GM12875 (cell line): ENCODE measurements around the gene CTIF.

ENCODE experiments used
- H3K4me3 ChIP-seq: one replicate; pipeline ENCODE4 v1.5.1; 2011; ENCODE audit warnings: low read depth, low read length, control low read depth
- TF ChIP-seq, protein P1 (sequence below): IDR thresholded peaks from 2 replicates; pipeline ENCODE4 v1.5.1; 2011; ENCODE audit warnings: low read depth, mild to moderate bottlenecking, control low read depth, inconsistent platforms, low read length, moderate library complexity, borderline replicate concordance; ENCODE audit not compliant: insufficient read depth

The CTIF gene

DNA sequence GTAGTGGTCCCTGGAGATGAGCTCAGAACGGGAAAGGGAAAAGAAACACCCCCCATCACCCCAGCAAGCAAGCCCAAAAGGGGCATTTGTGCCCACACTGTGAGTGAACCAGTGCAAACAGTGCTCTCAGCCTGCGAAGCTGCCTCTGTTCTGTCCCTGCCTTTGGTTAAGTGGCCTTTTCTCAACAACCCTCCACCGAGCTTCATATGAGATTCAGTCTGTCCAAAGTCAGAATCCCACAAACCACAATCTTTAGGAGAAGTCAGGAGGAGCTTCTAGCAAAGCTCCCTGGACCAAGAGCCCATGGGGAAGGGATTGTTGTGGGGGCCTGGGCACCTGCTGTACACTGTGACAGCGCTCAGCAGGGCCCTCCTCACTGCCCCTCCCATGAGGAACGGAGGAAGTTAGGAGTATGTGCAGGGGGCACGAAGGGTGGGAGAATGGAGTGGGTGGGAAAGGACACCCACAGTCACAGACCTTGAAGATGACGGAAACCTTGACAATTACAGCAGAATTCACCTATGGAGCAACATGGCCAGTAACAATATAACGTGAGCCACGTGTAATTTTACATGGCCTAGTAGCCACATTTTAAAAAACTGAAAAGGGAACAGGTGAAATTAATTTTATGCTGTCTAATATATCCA is 292.4 kb downstream of the CTIF start:
- H3K4me3 ChIP-seq = no peak overlapping the region
- TF ChIP-seq, protein P1, sequence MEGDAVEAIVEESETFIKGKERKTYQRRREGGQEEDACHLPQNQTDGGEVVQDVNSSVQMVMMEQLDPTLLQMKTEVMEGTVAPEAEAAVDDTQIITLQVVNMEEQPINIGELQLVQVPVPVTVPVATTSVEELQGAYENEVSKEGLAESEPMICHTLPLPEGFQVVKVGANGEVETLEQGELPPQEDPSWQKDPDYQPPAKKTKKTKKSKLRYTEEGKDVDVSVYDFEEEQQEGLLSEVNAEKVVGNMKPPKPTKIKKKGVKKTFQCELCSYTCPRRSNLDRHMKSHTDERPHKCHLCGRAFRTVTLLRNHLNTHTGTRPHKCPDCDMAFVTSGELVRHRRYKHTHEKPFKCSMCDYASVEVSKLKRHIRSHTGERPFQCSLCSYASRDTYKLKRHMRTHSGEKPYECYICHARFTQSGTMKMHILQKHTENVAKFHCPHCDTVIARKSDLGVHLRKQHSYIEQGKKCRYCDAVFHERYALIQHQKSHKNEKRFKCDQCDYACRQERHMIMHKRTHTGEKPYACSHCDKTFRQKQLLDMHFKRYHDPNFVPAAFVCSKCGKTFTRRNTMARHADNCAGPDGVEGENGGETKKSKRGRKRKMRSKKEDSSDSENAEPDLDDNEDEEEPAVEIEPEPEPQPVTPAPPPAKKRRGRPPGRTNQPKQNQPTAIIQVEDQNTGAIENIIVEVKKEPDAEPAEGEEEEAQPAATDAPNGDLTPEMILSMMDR = no peak

DNA sequence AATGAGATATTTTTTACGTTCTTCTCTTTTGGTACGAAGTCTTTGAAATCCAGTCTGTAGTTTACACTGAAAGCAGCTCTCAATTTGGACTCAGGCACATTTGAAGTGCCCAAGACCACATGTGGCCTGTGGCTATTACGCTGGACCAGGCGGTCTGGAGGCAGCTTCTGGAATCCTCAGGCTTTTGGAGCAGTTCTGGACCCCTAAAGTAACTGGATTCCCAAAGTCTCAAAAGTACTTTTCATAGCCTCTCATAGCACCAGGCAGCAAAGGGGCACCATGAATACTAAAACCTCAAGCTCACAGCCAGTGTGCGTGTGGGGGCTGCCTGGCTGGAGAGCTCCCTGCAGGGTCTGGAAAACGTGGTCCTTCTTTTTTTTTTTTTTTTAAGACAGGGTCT is 293.0 kb downstream of the CTIF start:
- TF ChIP-seq, protein P1 = no peak
- no peak overlapping the region for H3K4me3 ChIP-seq

DNA sequence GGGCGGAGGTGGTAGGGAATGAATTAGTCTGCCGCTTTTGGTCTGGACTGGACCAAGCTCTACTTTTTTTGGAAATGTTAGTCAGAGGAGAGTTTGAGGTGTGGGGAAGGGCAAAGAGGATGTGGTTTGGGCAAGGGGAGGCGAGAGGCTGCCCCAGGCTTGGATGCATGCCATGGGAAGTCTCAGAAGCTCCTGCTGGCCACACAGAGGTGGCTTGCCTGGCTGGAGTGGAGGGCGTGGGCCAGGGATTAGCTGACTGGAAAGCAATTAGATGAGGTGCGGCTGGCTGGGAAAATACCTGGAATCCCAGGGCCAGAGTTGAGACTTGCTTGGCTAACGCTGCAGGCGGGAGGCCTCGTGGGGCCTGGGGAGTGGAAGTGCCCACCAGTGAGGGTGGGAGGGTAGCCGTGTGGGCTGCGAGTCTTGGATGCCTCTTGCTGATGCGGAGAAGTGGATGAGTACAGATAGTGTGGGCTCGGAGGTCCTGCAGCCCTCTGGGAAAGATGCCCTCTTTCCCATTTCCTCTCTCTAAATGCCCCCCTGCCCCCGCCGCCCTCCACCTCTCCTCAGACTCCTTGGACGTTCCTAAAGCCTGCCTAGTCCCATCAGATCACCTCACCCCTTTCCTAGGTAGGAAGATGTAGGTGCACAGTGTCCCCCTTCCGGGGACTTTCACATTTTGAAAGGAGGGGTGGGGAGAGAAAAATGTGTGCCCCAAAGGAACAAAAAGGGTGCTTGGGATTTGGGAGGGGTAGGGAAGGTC is 294.3 kb downstream of the CTIF start:
- peak overlapping the region; percentile 37 for H3K4me3 ChIP-seq
- TF ChIP-seq, protein P1 = no peak

DNA sequence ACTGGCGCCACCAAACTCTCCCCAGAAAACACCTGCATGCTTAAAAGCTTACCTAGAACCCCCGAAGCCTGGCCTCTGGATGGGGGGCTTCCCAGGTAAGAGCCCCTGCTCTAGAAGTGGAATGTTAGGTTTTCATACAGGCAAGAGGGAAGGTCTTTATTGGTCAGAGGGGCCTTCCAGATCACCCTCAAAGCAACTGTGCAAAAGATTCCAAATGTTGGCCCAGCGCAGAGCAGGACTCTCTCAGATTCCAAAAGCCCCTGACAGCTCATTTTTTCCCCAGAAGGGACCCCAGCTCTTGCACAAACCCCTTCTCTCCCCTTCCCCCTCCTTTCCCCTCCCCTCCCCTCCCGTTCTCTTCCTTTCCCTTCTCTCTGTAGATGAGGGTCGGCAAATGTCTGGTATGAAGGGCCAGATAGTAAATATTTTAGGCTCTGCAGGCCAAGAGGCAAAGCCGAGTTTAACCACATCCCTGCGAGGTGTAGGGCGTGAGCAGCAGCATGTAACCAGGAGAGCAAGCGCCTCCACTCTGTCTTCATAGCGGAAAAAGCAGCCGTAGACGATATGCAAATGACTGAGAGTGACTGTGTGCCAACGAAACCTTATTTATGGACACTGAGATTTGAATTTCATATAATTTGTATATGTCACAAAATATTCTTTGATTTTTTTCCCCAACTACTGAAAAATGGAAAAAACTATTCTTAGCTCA is 295.0 kb downstream of the CTIF start:
- TF ChIP-seq, protein P1 = no peak
- H3K4me3 ChIP-seq = peak overlapping the region; percentile 37

DNA sequence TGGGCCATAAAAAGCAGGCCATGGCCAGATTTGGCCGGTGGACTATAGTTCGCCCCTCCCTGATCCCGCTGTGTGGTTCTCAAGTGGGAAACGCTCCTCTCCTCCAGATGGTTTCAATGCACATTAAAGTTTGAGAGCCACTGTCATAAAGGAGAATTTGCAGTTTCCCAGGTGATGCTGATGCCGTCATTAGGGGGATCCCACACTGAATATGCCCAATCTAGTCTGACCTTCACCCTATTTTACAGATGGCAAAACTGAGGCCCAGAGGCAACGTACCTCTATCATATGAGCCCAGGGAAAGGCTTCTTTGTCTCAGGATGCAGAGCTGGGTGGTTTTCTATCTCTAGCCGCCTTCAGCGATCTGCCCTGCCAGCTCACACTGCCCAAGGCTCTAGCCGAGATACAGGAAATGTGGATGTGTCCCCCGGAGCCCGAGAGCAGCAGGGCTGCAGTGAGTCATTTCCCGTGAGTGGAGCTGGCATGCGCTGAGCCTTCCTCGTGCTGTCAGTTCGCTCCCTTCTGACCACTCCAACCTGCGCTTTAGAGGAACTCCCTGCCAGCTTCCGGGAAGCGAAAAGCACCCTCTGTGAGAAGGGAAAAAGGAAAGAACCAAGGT is 295.7 kb downstream of the CTIF start:
- TF ChIP-seq, protein P1 = no peak
- peak overlapping the region; percentile 27 for H3K4me3 ChIP-seq

DNA sequence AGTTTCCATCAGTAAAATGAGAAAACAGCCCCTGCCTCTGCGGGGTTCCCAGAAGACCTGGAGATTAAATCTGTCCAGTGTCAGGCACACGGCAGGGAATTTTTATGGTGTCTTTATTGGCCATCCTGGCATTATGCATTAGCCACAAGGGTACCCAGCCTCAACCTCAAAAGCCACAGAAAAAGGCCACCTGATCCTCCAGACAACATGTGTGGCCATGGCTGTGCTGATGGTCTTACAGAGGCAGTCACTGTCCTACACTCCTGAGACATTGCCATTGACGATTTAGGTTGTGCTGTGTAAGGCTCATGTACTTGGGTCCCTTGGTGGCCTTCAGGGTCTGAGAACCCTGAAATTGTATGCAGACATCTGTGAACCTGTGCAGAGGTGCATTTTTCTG is 296.3 kb downstream of the CTIF start:
- H3K4me3 ChIP-seq = peak overlapping the region; percentile 27
- TF ChIP-seq, protein P1 = no peak
